Measurements from ENCODE around the gene TAS2R20. TPM values are rescaled to one million over a fixed set of nuclear protein-coding genes. Genes with fewer than 3 reads are reported as not detected.

TAS2R20 gene
- total RNA-seq, 1 donor from 2014 or later = 6.9 TPM

DNA sequence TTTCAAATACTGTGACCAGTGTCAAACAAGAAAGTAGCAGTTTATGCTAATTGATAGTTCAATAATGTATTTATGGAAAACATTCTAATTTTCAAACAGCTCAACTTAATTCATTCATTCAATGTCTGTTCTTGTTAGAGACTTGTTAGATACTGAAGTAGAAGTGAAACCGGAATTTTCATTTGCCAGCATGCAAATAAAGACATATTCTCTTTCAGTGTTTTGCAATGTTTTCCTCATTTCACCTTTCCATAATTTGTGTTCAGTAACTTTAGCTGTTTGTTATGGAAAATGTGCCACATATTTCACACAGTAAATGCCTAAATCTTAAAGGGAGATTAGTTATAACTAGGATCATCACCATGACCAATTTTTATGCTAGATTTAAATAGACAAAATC is 32.6 kb downstream of the TAS2R20 start:
- DNase-seq (ENCODE audit: low spot score in 2 of 2) = no peak
- no peak for FAIRE-seq

GRCh38 chr12:10960211-10960610 is 37.9 kb downstream of the TAS2R20 start:
- DNase-seq (ENCODE audit: low spot score in 2 of 2) (no peak), FAIRE-seq (no peak)

GRCh38 chr12:10959804-10960203 is 38.3 kb downstream of the TAS2R20 start:
- FAIRE-seq (peak; percentile 81), DNase-seq (ENCODE audit: low spot score in 2 of 2) (no peak)

DNA sequence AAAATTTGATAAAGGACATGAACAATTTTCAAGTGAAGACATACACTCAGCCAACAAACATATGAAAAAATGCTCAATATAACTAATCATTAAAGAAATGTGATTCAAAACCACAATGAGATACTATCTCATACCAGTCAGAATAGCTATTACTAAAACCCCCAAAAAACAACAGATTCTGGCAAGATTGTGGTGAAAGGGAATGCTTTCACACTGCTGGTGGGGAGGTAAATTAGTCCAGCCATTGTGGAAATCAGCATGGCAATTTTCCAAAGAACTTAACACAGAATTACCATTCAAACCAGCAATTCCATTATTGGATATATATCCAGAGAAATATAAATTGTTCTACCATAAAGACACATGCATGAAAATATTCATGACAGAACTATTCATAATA is 40.4 kb downstream of the TAS2R20 start:
- DNase-seq (ENCODE audit: low spot score in 2 of 2) (no peak), FAIRE-seq (no peak)

GRCh38 chr12:10956085-10956484 is 42.0 kb downstream of the TAS2R20 start:
- no peak for FAIRE-seq
- DNase-seq (ENCODE audit: low spot score in 2 of 2) = no peak

DNA sequence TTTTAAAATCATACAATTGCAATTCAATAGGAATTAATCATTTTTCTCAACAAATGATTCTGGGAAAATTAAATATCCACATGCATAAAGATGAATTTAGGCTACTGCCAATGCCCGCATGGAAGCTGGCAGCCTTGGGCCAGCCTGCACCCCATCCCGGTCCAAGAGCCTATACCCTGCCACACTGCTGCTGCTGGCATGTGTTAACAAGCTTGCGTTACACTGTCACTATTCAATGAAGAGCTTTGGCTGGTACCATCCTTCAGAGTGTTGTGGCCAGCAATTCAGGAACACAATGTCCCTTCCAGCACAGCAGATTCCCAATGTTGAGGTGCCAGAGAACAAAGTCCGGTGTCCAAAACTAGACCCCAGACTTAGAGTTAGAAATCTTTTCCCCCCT is 45.5 kb downstream of the TAS2R20 start:
- no peak for DNase-seq (ENCODE audit: low spot score in 2 of 2)
- no peak for FAIRE-seq

Other genes starting within 250 kb of the TAS2R20 start
- gene TAS2R7, start 195.7 kb downstream of the TAS2R20 start, total RNA-seq = 0.41 TPM
- gene TAS2R8, start 191.0 kb downstream of the TAS2R20 start, total RNA-seq = under 0.01 TPM
- gene TAS2R9, start 188.1 kb downstream of the TAS2R20 start, total RNA-seq = 0.41 TPM
- 2.4 TPM for gene TAS2R10, start 171.9 kb downstream of the TAS2R20 start, total RNA-seq
- gene PRR4, start 148.8 kb downstream of the TAS2R20 start, total RNA-seq = 1.2 TPM
- 42.0 TPM for gene PRH1, start 114.0 kb downstream of the TAS2R20 start, total RNA-seq
- gene TAS2R13, start 88.7 kb downstream of the TAS2R20 start, total RNA-seq = 2.4 TPM
- not detected for gene PRH2, start 69.1 kb downstream of the TAS2R20 start, total RNA-seq
- gene TAS2R14, start 59.0 kb downstream of the TAS2R20 start, total RNA-seq = 5.3 TPM
- gene TAS2R50, start 11.4 kb downstream of the TAS2R20 start, total RNA-seq = 3.7 TPM
- gene TAS2R19, start 24.3 kb upstream of the TAS2R20 start, total RNA-seq = 6.9 TPM
- 7.3 TPM for gene TAS2R31, start 33.1 kb upstream of the TAS2R20 start, total RNA-seq
- gene TAS2R46, start 64.0 kb upstream of the TAS2R20 start, total RNA-seq = 1.6 TPM
- 3.7 TPM for gene TAS2R43, start 94.0 kb upstream of the TAS2R20 start, total RNA-seq
- gene TAS2R30, start 136.3 kb upstream of the TAS2R20 start, total RNA-seq = 6.5 TPM
- 10.2 TPM for gene SMIM10L1, start 172.9 kb upstream of the TAS2R20 start, total RNA-seq
- not detected for gene TAS2R42, start 188.6 kb upstream of the TAS2R20 start, total RNA-seq